ENCODE data around the gene SSBP3.

The SSBP3 gene

DNA sequence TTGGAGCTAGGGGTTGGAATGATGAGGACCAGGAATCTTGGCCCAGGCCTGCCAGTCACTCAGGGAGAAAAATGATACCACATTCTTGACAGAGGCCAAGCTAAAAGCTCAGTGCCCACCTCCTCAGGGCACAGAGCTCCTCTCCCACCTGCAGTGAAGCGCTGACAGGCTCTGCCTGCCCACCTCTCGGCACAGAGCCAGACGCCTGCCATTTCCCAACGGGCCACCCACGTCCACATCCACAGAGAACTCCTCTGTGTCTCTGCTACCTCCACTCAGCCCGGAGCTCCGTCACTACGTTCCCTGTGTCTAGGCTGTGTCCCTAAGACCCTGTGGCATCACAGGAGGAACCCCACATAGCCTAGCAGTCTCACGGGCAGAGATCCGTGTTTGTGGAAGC lies 145.4 kb downstream of the SSBP3 start:
- no peak for TF ChIP-seq FOXP2 (optimal IDR thresholded peaks at IDR 0.05; ENCODE audit: control extremely low read depth, extremely low read length, insufficient read depth)
- no peak for TF ChIP-seq POLR2AphosphoS5 (IDR thresholded peaks at IDR 0.05; ENCODE audit: borderline replicate concordance, low read depth, low read length)
- no peak for TF ChIP-seq EZH2 (IDR thresholded peaks at IDR 0.05)
- H3K4me3 ChIP-seq = no peak overlapping the region
- no peaks in the 10 kb centered on the region for H3K9me3 ChIP-seq (ENCODE audit: low read depth, low read length)
- H3K27ac ChIP-seq = no peak overlapping the region
- H3K36me3 ChIP-seq (ENCODE audit: insufficient read depth, low read length) = peaks cover 4% of the 10 kb centered on the region; the same call in 1 of the 2 replicates
- H3K9ac ChIP-seq (ENCODE audit: insufficient read length) = no peak overlapping the region
- no peak for DNase-seq (ENCODE audit: low read depth, low spot score)

DNA sequence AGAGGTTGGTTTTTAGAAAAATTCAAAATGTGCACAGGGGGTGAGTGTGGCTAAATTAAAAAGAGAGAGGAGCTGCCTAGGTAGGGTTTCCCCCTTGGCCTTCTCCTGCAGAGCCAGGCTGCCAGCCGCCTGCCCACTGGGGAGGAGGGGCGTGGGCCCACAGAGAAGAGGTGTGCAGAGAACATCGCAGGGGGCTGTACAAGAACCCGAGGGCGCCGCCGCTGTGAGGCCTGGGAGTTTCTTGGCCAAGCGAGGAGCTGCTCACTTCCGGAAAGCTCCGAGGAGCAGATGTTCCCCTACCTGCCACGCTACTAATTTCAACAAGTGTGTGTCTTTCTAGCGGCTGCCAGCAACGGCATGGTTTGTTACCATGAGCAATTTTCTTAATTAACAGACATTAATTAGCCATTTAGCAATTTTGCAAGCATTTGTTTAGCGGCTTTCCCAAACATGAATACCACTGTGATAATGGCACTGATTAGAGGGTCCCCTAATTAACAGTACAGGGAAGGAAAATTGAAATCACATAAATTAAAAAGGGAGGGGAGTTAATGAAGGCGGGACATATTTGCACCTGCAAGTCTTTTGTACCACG lies 146.6 kb downstream of the SSBP3 start:
- Histone ChIP-seq H3K27ac (no peak overlapping the region), H3K4me3 (no peak overlapping the region), H3K36me3 (ENCODE audit: insufficient read depth, low read length) (peaks cover 4% of the 10 kb centered on the region; the same call in 1 of the 2 replicates), H3K9ac (ENCODE audit: insufficient read length) (no peak overlapping the region), H3K9me3 (ENCODE audit: low read depth, low read length) (no peaks in the 10 kb centered on the region)
- TF ChIP-seq FOXP2 (optimal IDR thresholded peaks at IDR 0.05; ENCODE audit: control extremely low read depth, extremely low read length, insufficient read depth) (no peak), POLR2AphosphoS5 (IDR thresholded peaks at IDR 0.05; ENCODE audit: borderline replicate concordance, low read depth, low read length) (no peak), EZH2 (IDR thresholded peaks at IDR 0.05) (no peak)
- no peak for DNase-seq (ENCODE audit: low read depth, low spot score)

DNA sequence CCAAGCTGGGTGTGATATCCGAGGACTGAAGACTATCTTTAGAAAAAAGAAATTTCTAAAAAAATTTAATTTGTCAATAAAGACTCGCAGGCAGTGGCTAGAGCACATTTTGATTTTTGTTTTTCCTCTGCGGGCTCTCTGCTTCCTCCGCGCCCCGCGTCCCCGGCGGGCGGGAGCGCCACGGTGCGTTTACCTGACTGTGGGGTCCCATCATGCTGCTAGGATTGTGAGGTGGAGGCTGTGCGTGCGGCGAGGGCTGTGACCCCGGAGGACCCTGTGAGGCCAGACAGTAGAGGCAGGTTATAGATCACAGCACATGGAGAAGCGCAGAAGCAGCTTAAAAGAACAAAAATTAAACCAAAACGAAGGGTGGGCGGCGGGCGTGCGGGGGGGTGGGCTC lies 148.3 kb downstream of the SSBP3 start:
- Histone ChIP-seq H3K36me3 (ENCODE audit: insufficient read depth, low read length) (peaks cover 4% of the 10 kb centered on the region; the same call in 1 of the 2 replicates), H3K9ac (ENCODE audit: insufficient read length) (no peak overlapping the region), H3K4me3 (no peak overlapping the region), H3K9me3 (ENCODE audit: low read depth, low read length) (no peaks in the 10 kb centered on the region), H3K27ac (no peak overlapping the region)
- no peak for DNase-seq (ENCODE audit: low read depth, low spot score)
- TF ChIP-seq POLR2AphosphoS5 (IDR thresholded peaks at IDR 0.05; ENCODE audit: borderline replicate concordance, low read depth, low read length) = no peak
- TF ChIP-seq FOXP2 (optimal IDR thresholded peaks at IDR 0.05; ENCODE audit: control extremely low read depth, extremely low read length, insufficient read depth) = no peak
- TF ChIP-seq EZH2 (IDR thresholded peaks at IDR 0.05) = no peak

GRCh38 chr1:54257346-54257620 lies 148.9 kb downstream of the SSBP3 start:
- no peak overlapping the region for H3K4me3 ChIP-seq
- H3K9me3 ChIP-seq (ENCODE audit: low read depth, low read length) = no peaks in the 10 kb centered on the region
- no peak for TF ChIP-seq FOXP2 (optimal IDR thresholded peaks at IDR 0.05; ENCODE audit: control extremely low read depth, extremely low read length, insufficient read depth)
- no peak for TF ChIP-seq POLR2AphosphoS5 (IDR thresholded peaks at IDR 0.05; ENCODE audit: borderline replicate concordance, low read depth, low read length)
- no peak for TF ChIP-seq EZH2 (IDR thresholded peaks at IDR 0.05)
- H3K27ac ChIP-seq = no peak overlapping the region
- H3K36me3 ChIP-seq (ENCODE audit: insufficient read depth, low read length) = peaks cover 4% of the 10 kb centered on the region; the same call in 1 of the 2 replicates
- H3K9ac ChIP-seq (ENCODE audit: insufficient read length) = no peak overlapping the region
- no peak for DNase-seq (ENCODE audit: low read depth, low spot score)

DNA sequence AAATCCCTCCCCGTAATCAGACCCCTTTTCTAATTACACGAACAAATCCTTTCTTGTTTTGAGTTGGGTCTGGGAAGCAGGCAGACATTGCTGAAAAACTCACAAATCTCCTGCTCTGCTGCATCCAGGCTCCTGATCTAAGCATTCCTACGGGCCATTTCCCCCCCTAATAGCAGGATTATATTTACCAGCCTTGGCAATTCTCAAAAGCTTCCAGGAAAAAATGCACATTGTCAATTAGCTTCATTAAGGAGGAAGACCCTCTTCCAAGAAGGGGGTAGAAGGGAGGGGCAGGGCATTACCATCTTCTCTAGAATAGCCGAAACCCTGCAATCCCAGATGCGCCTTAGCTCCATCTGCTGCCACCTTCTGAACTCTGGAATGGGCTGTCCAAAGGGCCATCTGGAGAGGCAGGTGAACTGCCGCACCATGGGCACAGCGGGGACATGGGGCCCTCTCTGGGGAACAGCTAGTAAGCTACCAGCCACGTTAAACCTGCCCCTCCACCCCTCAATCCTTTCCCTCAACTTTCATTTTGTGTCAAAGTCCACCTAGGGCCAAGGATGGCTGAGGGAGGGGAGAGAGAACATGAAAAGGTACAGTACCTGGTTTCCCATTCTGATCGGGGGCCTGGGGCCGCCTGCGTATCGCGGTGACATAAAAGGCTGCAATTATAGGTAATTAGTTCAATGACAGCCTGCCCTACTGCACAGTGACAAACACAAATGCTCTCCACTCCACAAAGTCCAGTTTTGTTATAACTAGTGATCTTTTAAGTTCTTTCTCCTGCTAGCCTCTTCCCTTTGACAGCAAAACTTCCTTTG lies 149.5 kb downstream of the SSBP3 start:
- TF ChIP-seq EZH2 (IDR thresholded peaks at IDR 0.05) = no peak
- no peak for TF ChIP-seq POLR2AphosphoS5 (IDR thresholded peaks at IDR 0.05; ENCODE audit: borderline replicate concordance, low read depth, low read length)
- TF ChIP-seq FOXP2 (optimal IDR thresholded peaks at IDR 0.05; ENCODE audit: control extremely low read depth, extremely low read length, insufficient read depth) = no peak

GRCh38 chr1:54255026-54255702 lies 151.0 kb downstream of the SSBP3 start:
- Histone ChIP-seq H3K27ac (no peak overlapping the region), H3K9ac (ENCODE audit: insufficient read length) (no peak overlapping the region), H3K4me3 (no peak overlapping the region), H3K9me3 (ENCODE audit: low read depth, low read length) (no peaks in the 10 kb centered on the region), H3K36me3 (ENCODE audit: insufficient read depth, low read length) (peaks cover 4% of the 10 kb centered on the region; the same call in 1 of the 2 replicates)
- TF ChIP-seq EZH2 (IDR thresholded peaks at IDR 0.05) = no peak
- TF ChIP-seq POLR2AphosphoS5 (IDR thresholded peaks at IDR 0.05; ENCODE audit: borderline replicate concordance, low read depth, low read length) = no peak
- DNase-seq (ENCODE audit: low read depth, low spot score) = no peak

More for the DNA sequence above, 149.5 kb downstream of the SSBP3 start:
- Histone ChIP-seq H3K4me3 (no peak overlapping the region), H3K9ac (ENCODE audit: insufficient read length) (no peak overlapping the region), H3K36me3 (ENCODE audit: insufficient read depth, low read length) (peaks cover 4% of the 10 kb centered on the region; the same call in 1 of the 2 replicates), H3K9me3 (ENCODE audit: low read depth, low read length) (no peaks in the 10 kb centered on the region), H3K27ac (no peak overlapping the region)
- no peak for DNase-seq (ENCODE audit: low read depth, low spot score)

GRCh38 chr1:54254055-54254454 lies 152.1 kb downstream of the SSBP3 start:
- H3K9ac ChIP-seq (ENCODE audit: insufficient read length) = no peak overlapping the region
- TF ChIP-seq EZH2 (IDR thresholded peaks at IDR 0.05) = no peak
- no peak for TF ChIP-seq FOXP2 (optimal IDR thresholded peaks at IDR 0.05; ENCODE audit: control extremely low read depth, extremely low read length, insufficient read depth)
- TF ChIP-seq POLR2AphosphoS5 (IDR thresholded peaks at IDR 0.05; ENCODE audit: borderline replicate concordance, low read depth, low read length) = no peak; the same call in 1 of the 2 replicates
- H3K9me3 ChIP-seq (ENCODE audit: low read depth, low read length) = no peaks in the 10 kb centered on the region
- H3K4me3 ChIP-seq = no peak overlapping the region
- peaks cover 4% of the 10 kb centered on the region; the same call in 1 of the 2 replicates for H3K36me3 ChIP-seq (ENCODE audit: insufficient read depth, low read length)
- no peak for DNase-seq (ENCODE audit: low read depth, low spot score)
- no peak overlapping the region; the same call in 1 of the 2 replicates for H3K27ac ChIP-seq

DNA sequence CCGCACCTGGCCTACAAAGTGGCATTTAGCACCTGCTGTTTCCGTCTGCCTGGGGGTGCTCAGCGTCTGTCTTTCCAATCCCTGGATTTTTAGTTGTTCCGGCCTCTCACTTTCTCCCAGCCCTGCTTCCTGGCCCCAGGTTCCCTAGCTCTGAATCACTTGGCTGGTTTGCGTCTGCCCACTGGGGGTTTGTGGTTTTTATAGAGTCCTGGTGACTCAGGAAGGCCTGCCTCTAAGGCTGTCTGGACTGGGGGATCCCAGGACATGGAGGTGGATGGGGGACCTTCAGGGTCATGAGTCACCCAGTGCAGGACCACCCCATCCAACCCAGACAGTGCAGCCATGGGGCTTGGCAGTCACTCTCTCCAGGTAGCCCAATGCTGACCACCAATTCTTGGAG lies 152.7 kb downstream of the SSBP3 start:
- no peak overlapping the region for H3K9ac ChIP-seq (ENCODE audit: insufficient read length)
- peaks cover 4% of the 10 kb centered on the region; the same call in 1 of the 2 replicates for H3K36me3 ChIP-seq (ENCODE audit: insufficient read depth, low read length)
- no peak for TF ChIP-seq EZH2 (IDR thresholded peaks at IDR 0.05)
- no peak for TF ChIP-seq FOXP2 (optimal IDR thresholded peaks at IDR 0.05; ENCODE audit: control extremely low read depth, extremely low read length, insufficient read depth)
- no peak for TF ChIP-seq POLR2AphosphoS5 (IDR thresholded peaks at IDR 0.05; ENCODE audit: borderline replicate concordance, low read depth, low read length)
- H3K9me3 ChIP-seq (ENCODE audit: low read depth, low read length) = no peaks in the 10 kb centered on the region
- no peak overlapping the region; the same call in 1 of the 2 replicates for H3K27ac ChIP-seq
- no peak for DNase-seq (ENCODE audit: low read depth, low spot score)
- H3K4me3 ChIP-seq = no peak overlapping the region
